ENCODE data around the gene SAMD3.

DNA sequence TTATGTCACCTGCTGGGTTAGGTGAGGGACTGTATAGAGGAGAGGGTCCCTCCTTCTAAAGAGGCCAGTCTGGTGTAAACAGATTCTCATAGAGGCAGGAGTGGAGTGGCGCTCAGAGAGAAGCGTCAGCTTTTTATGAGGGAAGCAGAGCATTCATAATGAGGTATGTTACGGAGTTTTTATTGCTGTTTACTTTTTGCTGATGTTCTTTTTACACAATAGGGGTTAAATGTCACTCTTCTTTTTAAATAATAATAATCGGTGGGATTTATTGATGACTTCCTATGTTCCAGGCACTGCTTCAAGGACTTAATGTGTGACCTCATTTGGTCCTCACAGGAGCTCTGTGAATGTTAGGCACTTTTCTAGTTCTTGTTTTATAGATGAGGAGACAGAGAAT is 124.4 kb downstream of the SAMD3 start:
- TF ChIP-seq POLR2A (IDR thresholded peaks at IDR 0.05; ENCODE audit: low read length) (no peak), GATA1 (IDR thresholded peaks at IDR 0.05; ENCODE audit: low read depth, low read length) (no peak)
